ENCODE measurements around the gene MESD. TPM values are rescaled to one million over a fixed set of nuclear protein-coding genes. Genes with fewer than 3 reads are reported as not detected.

MESD gene
- polyA plus RNA-seq, 1 donor: 29.6 TPM

GRCh38 chr15:81002331-81003096 is 12.9 kb upstream of the MESD start:
- Histone ChIP-seq H3K27ac (ENCODE audit: low read length) (no peak overlapping the region), H3K4me1 (ENCODE audit: control insufficient read depth, insufficient read depth, low read length) (no peaks in the 10 kb centered on the region), H3K36me3 (ENCODE audit: control insufficient read depth, insufficient read depth, low read length) (peaks cover 7% of the 10 kb centered on the region), H3K27me3 (ENCODE audit: control insufficient read depth, insufficient read depth, low read length) (no peaks in the 10 kb centered on the region), H3K4me3 (ENCODE audit: low read length) (peak overlapping the region; percentile 21), H3K9me3 (ENCODE audit: control insufficient read depth, low read depth, low read length) (no peaks in the 10 kb centered on the region)
- DNase-seq: peak in 1 of 2 donors; percentile 33
- WGBS (ENCODE audit: insufficient coverage, low lambda C conversion rate): no CpG with 5 or more reads among the region's 89 CpGs

GRCh38 chr15:81002009-81002330 is 12.4 kb upstream of the MESD start:
- no CpG with 5 or more reads among the region's 42 CpGs for WGBS (ENCODE audit: insufficient coverage, low lambda C conversion rate)
- Histone ChIP-seq H3K9me3 (ENCODE audit: control insufficient read depth, low read depth, low read length) (no peaks in the 10 kb centered on the region), H3K4me1 (ENCODE audit: control insufficient read depth, insufficient read depth, low read length) (no peaks in the 10 kb centered on the region), H3K4me3 (ENCODE audit: low read length) (peak overlapping the region; percentile 39), H3K27ac (ENCODE audit: low read length) (peak overlapping the region; percentile 8), H3K27me3 (ENCODE audit: control insufficient read depth, insufficient read depth, low read length) (no peaks in the 10 kb centered on the region), H3K36me3 (ENCODE audit: control insufficient read depth, insufficient read depth, low read length) (peaks cover 7% of the 10 kb centered on the region)
- no peak for DNase-seq

GRCh38 chr15:81001152-81002008 is 11.8 kb upstream of the MESD start:
- no peaks in the 10 kb centered on the region for H3K9me3 ChIP-seq (ENCODE audit: control insufficient read depth, low read depth, low read length)
- DNase-seq: peak; percentile 36 to 77
- no peaks in the 10 kb centered on the region for H3K4me1 ChIP-seq (ENCODE audit: control insufficient read depth, insufficient read depth, low read length)
- H3K27ac ChIP-seq (ENCODE audit: low read length): peak overlapping the region; percentile 79
- H3K27me3 ChIP-seq (ENCODE audit: control insufficient read depth, insufficient read depth, low read length): no peaks in the 10 kb centered on the region
- no CpG with 5 or more reads among the region's 110 CpGs for WGBS (ENCODE audit: insufficient coverage, low lambda C conversion rate)
- H3K4me3 ChIP-seq (ENCODE audit: low read length): peak overlapping the region; percentile 83
- H3K36me3 ChIP-seq (ENCODE audit: control insufficient read depth, insufficient read depth, low read length): peaks cover 7% of the 10 kb centered on the region

GRCh38 chr15:81000624-81001151 is 11.1 kb upstream of the MESD start, which contains the start of gene TLNRD1:
Gene TLNRD1, plus strand, starts transcription at chr15:81000923. Its CDS starts 1,349 bp downstream, at chr15:81002272.
- Histone ChIP-seq H3K27me3 (ENCODE audit: control insufficient read depth, insufficient read depth, low read length) (no peaks in the 10 kb centered on the region), H3K4me3 (ENCODE audit: low read length) (peak within 1 kb of the TSS; percentile 83), H3K4me1 (ENCODE audit: control insufficient read depth, insufficient read depth, low read length) (no peaks in the 10 kb centered on the region), H3K9me3 (ENCODE audit: control insufficient read depth, low read depth, low read length) (no peaks in the 10 kb centered on the region), H3K36me3 (ENCODE audit: control insufficient read depth, insufficient read depth, low read length) (peaks cover 7% of the 10 kb centered on the region), H3K27ac (ENCODE audit: low read length) (peak within 1 kb of the TSS; percentile 79)
- WGBS (ENCODE audit: insufficient coverage, low lambda C conversion rate): no CpG with 5 or more reads among the region's 66 CpGs
- peak; percentile 82 to 93 for DNase-seq

DNA sequence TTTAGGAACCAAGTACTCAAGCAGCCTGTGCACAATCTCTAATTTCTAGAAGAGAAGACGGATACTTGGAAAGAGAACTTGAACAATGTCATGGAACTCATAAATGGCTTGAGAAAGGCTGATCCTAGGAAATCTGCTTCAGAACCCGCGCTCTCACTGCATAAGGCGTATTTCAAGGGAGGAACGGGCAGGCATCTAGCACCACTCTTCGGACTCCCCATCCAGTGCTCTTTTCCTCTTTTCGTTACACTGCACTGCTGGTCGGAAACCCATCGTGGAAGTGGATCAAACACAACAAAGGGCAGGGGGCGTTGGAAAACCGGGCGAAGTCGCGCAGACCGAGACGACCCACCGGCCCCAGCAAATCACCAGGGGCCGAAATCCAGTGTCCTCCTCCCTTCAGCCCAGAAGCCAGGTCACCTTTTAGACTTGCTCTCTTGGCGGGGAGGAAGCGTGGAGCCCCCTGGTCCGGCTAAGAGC is 10.6 kb upstream of the MESD start:
- no peaks in the 10 kb centered on the region for H3K9me3 ChIP-seq (ENCODE audit: control insufficient read depth, low read depth, low read length)
- no peak for DNase-seq
- no CpG with 5 or more reads among the region's 21 CpGs for WGBS (ENCODE audit: insufficient coverage, low lambda C conversion rate)
- peak overlapping the region; percentile 83 for H3K4me3 ChIP-seq (ENCODE audit: low read length)
- peak overlapping the region; percentile 79 for H3K27ac ChIP-seq (ENCODE audit: low read length)
- no peaks in the 10 kb centered on the region for H3K27me3 ChIP-seq (ENCODE audit: control insufficient read depth, insufficient read depth, low read length)
- no peaks in the 10 kb centered on the region for H3K4me1 ChIP-seq (ENCODE audit: control insufficient read depth, insufficient read depth, low read length)
- H3K36me3 ChIP-seq (ENCODE audit: control insufficient read depth, insufficient read depth, low read length): peaks cover 7% of the 10 kb centered on the region

DNA sequence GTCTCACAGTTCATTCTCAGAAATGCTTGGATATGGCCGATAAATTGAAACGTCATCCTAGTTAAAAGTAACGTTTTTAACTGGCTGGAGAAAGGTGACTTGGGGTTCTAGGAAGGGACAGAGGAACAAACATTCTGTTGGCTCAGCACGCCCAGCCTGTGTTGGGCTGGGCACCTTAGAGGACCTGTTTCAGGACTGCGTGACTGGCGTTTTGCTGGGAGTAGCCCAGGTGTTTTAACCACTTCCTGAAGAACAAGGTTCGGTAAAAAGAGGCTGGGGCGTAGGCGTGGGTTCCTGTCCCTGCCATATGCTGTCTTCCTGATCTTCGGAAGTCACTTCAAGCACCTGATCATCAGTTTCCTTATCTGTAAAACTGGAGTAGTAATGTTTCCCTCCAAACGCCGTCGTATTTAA is 10.0 kb upstream of the MESD start:
- Histone ChIP-seq H3K36me3 (ENCODE audit: control insufficient read depth, insufficient read depth, low read length) (peaks cover 7% of the 10 kb centered on the region), H3K27me3 (ENCODE audit: control insufficient read depth, insufficient read depth, low read length) (no peaks in the 10 kb centered on the region), H3K27ac (ENCODE audit: low read length) (peak overlapping the region; percentile 79), H3K4me3 (ENCODE audit: low read length) (peak overlapping the region; percentile 83), H3K9me3 (ENCODE audit: control insufficient read depth, low read depth, low read length) (no peaks in the 10 kb centered on the region), H3K4me1 (ENCODE audit: control insufficient read depth, insufficient read depth, low read length) (no peaks in the 10 kb centered on the region)
- peak in 1 of 2 donors; percentile 29 for DNase-seq
- WGBS (ENCODE audit: insufficient coverage, low lambda C conversion rate): 100% methylated on average over 2 of the region's 13 CpGs

DNA sequence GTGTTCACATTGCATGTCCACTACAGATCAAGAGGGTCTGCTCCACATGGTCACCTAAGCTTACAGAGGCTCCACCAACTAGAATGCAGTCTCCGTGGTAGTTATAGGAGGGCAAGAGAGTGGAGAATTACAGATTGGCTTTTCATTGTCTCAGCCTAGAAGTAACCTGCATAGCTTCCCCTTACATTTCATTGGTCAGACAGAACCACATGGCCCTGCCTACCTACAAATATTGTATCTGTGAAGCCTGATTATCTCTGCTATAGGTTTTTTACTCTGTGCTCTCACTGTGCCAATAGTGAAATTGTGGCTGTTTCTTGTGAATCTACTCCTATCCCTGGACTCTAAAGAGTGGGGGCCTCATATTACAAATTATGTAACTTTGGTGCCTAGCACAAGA is 8.6 kb upstream of the MESD start:
- Histone ChIP-seq H3K27ac (ENCODE audit: low read length) (no peak overlapping the region), H3K4me3 (ENCODE audit: low read length) (no peak overlapping the region), H3K9me3 (ENCODE audit: control insufficient read depth, low read depth, low read length) (no peaks in the 10 kb centered on the region), H3K4me1 (ENCODE audit: control insufficient read depth, insufficient read depth, low read length) (no peaks in the 10 kb centered on the region), H3K36me3 (ENCODE audit: control insufficient read depth, insufficient read depth, low read length) (peaks cover 3% of the 10 kb centered on the region), H3K27me3 (ENCODE audit: control insufficient read depth, insufficient read depth, low read length) (no peaks in the 10 kb centered on the region)
- WGBS (ENCODE audit: insufficient coverage, low lambda C conversion rate): no CpG with 5 or more reads among the region's 1 CpG
- DNase-seq: no peak

DNA sequence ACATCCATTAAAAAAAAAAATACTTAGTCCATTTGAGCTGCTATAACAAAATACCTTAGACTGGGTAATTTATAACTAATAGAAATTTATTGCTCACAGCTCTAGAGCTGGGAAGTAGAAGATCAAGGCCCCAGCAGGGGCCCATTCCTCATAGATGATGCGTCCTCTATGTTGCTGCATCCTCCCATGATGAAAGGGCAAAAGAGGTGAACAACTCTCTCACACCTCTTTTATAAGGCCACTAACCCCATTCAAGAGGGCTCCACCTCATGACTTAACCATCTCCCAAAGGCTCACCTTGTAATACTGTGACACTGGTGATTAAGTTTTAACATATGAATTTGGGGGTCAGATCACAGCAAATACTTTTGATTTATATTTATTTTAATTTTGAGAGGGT is 8.1 kb upstream of the MESD start:
- Histone ChIP-seq H3K4me1 (ENCODE audit: control insufficient read depth, insufficient read depth, low read length) (no peaks in the 10 kb centered on the region), H3K27me3 (ENCODE audit: control insufficient read depth, insufficient read depth, low read length) (no peaks in the 10 kb centered on the region), H3K4me3 (ENCODE audit: low read length) (no peak overlapping the region), H3K9me3 (ENCODE audit: control insufficient read depth, low read depth, low read length) (no peaks in the 10 kb centered on the region), H3K36me3 (ENCODE audit: control insufficient read depth, insufficient read depth, low read length) (peaks cover under 1% of the 10 kb centered on the region), H3K27ac (ENCODE audit: low read length) (no peak overlapping the region)
- DNase-seq: no peak
- no CpG with 5 or more reads among the region's 1 CpG for WGBS (ENCODE audit: insufficient coverage, low lambda C conversion rate)

- no peak overlapping the region for H3K27ac ChIP-seq (ENCODE audit: low read length)
- no peaks in the 10 kb centered on the region for H3K36me3 ChIP-seq (ENCODE audit: control insufficient read depth, insufficient read depth, low read length)
- H3K27me3 ChIP-seq (ENCODE audit: control insufficient read depth, insufficient read depth, low read length): no peaks in the 10 kb centered on the region
- no peak for DNase-seq
- H3K4me3 ChIP-seq (ENCODE audit: low read length): no peak overlapping the region
- no peaks in the 10 kb centered on the region for H3K4me1 ChIP-seq (ENCODE audit: control insufficient read depth, insufficient read depth, low read length)
- 100% methylated on average over 1 of the region's 1 CpG for WGBS (ENCODE audit: insufficient coverage, low lambda C conversion rate)
- no peaks in the 10 kb centered on the region for H3K9me3 ChIP-seq (ENCODE audit: control insufficient read depth, low read depth, low read length)
Observed at GRCh38 chr15:80996247-80996646, 6.6 kb upstream of the MESD start.

DNA sequence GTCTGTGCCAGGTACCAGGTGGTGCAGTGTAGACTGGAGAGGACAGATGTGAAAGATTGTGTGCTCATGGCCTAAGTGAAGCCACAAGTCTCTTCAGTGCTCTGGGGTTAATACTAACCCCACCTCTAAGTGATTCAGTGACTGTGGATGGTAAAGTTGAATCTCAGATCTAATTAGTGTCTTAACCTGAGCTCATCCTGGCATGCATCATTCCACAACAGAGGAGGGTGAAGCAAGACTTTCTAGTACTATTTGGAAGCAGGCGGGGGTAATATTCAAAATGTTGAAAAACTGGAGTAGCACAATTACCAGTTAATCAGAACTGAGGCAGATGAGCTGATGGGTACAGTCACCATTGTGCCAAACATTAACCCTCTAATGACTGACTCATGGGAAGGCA is 2.8 kb upstream of the MESD start:
- H3K27ac ChIP-seq (ENCODE audit: low read length): no peak overlapping the region
- WGBS (ENCODE audit: insufficient coverage, low lambda C conversion rate): no CpG with 5 or more reads among the region's 1 CpG
- H3K4me3 ChIP-seq (ENCODE audit: low read length): no peak overlapping the region
- H3K9me3 ChIP-seq (ENCODE audit: control insufficient read depth, low read depth, low read length): no peaks in the 10 kb centered on the region
- H3K36me3 ChIP-seq (ENCODE audit: control insufficient read depth, insufficient read depth, low read length): no peaks in the 10 kb centered on the region
- no peaks in the 10 kb centered on the region for H3K4me1 ChIP-seq (ENCODE audit: control insufficient read depth, insufficient read depth, low read length)
- no peaks in the 10 kb centered on the region for H3K27me3 ChIP-seq (ENCODE audit: control insufficient read depth, insufficient read depth, low read length)
- DNase-seq: no peak

Data from large intestine (tissue), 3 donors.